ENCODE measurements around the gene KCNJ6.

- TF ChIP-seq ZNF565 (CRISPR knock-in tag; conservative IDR thresholded peaks at IDR 0.05; ENCODE audit: low read depth) (no peak), ISL1 (CRISPR knock-in tag; IDR thresholded peaks at IDR 0.05) (no peak), ARNTL (CRISPR knock-in tag; IDR thresholded peaks at IDR 0.05; ENCODE audit: borderline replicate concordance, low read depth) (no peak), ZFP30 (CRISPR knock-in tag; IDR thresholded peaks at IDR 0.05) (no peak), TCF4 (CRISPR knock-in tag; IDR thresholded peaks at IDR 0.05; ENCODE audit: borderline replicate concordance) (no peak), ESRRG (CRISPR knock-in tag; IDR thresholded peaks at IDR 0.05) (no peak), RARB (CRISPR knock-in tag; IDR thresholded peaks at IDR 0.05) (no peak)
- TF ChIP-seq, protein P1, sequence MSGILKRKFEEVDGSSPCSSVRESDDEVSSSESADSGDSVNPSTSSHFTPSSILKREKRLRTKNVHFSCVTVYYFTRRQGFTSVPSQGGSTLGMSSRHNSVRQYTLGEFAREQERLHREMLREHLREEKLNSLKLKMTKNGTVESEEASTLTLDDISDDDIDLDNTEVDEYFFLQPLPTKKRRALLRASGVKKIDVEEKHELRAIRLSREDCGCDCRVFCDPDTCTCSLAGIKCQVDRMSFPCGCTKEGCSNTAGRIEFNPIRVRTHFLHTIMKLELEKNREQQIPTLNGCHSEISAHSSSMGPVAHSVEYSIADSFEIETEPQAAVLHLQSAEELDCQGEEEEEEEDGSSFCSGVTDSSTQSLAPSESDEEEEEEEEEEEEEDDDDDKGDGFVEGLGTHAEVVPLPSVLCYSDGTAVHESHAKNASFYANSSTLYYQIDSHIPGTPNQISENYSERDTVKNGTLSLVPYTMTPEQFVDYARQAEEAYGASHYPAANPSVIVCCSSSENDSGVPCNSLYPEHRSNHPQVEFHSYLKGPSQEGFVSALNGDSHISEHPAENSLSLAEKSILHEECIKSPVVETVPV (CRISPR knock-in tag; IDR thresholded peaks at IDR 0.05) = no peak
These were observed 6.3 kb downstream of the KCNJ6 start for GRCh38 chr21:37909936-37910335.

Measured in SK-N-SH treated with all-trans-retinoic acid at 6 μM for 48 hours (cell line).